Upper lobe of right lung (tissue), 1 donor: ENCODE results near the gene RNF125. TPM values are rescaled to one million over a fixed set of nuclear protein-coding genes. Genes with fewer than 3 reads are reported as not detected.

Experiments used
- ATAC-seq: fragments of 200-7000 bp; cut with Tn5 transposase; one replicate; pipeline ENCODE4 v1.9.1; 2020; ENCODE audit warnings: mild to moderate bottlenecking, moderate library complexity
- DNase-seq: peaks from one replicate; pipeline ENCODE4 v3.0.0-alpha.2; 2020
- H3K27ac ChIP-seq: fragments of 200-600 bp; one replicate; pipeline ENCODE4 v1.8.0; 2022
- H3K27me3 ChIP-seq: fragments of 200-600 bp; one replicate; pipeline ENCODE4 v1.8.0; 2022; ENCODE audit warnings: mild to moderate bottlenecking
- H3K36me3 ChIP-seq: fragments of 200-600 bp; one replicate; pipeline ENCODE4 v1.8.0; 2022
- H3K4me1 ChIP-seq: fragments of 200-600 bp; one replicate; pipeline ENCODE4 v1.8.0; 2022
- H3K4me3 ChIP-seq: fragments of 200-600 bp; one replicate; pipeline ENCODE4 v1.8.0; 2022; ENCODE audit warnings: mild to moderate bottlenecking
- H3K9me3 ChIP-seq: fragments of 200-600 bp; one replicate; pipeline ENCODE4 v1.8.0; 2022
- CTCF ChIP-seq: fragments of 200-600 bp; IDR thresholded peaks from one replicate; pipeline ENCODE4 v1.8.0; 2022; ENCODE audit warnings: antibody characterized with exemption
- intact Hi-C: fragments of 100-400 bp; cut with DNase I; formaldehyde crosslinking; loops from one replicate; pipeline ENCODE4 v1.11.0; 2022
- total RNA-seq: library from RNA; stranded (reverse); fragmentation: NEBNext Ultra II Directional; extraction: Animal tissue kit (Norgen Biotek cat#: 25700); gene quantifications from one replicate; pipeline ENCODE4 v1.2.1, GENCODE V29; 2021
- donor health status: DM: no; HTN: yes; CAD: no; lungs with severe emphysema.

The RNF125 gene
- total RNA-seq, 1 donor from 2014 or later = 6.5 TPM

GRCh38 chr18:32029558-32029957 lies 10.9 kb downstream of the RNF125 start:
- Histone ChIP-seq H3K36me3 (no peaks in the 10 kb centered on the region), H3K27ac (no peak overlapping the region), H3K4me1 (no peaks in the 10 kb centered on the region), H3K4me3 (no peak overlapping the region), H3K9me3 (no peaks in the 10 kb centered on the region), H3K27me3 (no peaks in the 10 kb centered on the region)
- no peak for ATAC-seq
- intact Hi-C loops = no loop called here
- no peak for TF ChIP-seq CTCF
- DNase-seq = no peak

- DNase-seq = no peak
- Histone ChIP-seq H3K4me3 (no peak overlapping the region), H3K36me3 (no peaks in the 10 kb centered on the region), H3K27ac (no peak overlapping the region), H3K9me3 (no peaks in the 10 kb centered on the region), H3K27me3 (no peaks in the 10 kb centered on the region), H3K4me1 (no peaks in the 10 kb centered on the region)
- intact Hi-C loops = no loop called here
- ATAC-seq = no peak
- no peak for TF ChIP-seq CTCF
Observed at GRCh38 chr18:32032609-32033008, 14.0 kb downstream of the RNF125 start.

GRCh38 chr18:32036506-32037180 lies 18.0 kb downstream of the RNF125 start:
- no peak for ATAC-seq
- TF ChIP-seq CTCF = no peak
- H3K4me1 ChIP-seq = no peaks in the 10 kb centered on the region

GRCh38 chr18:32037616-32038015 lies 19.0 kb downstream of the RNF125 start:
- Histone ChIP-seq H3K4me1 (peaks cover 3% of the 10 kb centered on the region), H3K4me3 (no peak overlapping the region), H3K27me3 (no peaks in the 10 kb centered on the region), H3K9me3 (no peaks in the 10 kb centered on the region), H3K36me3 (no peaks in the 10 kb centered on the region), H3K27ac (no peak overlapping the region)
- no peak for ATAC-seq
- no peak for DNase-seq
- intact Hi-C loops = no loop called here
- TF ChIP-seq CTCF = no peak

More at GRCh38 chr18:32036506-32037180, 18.0 kb downstream of the RNF125 start:
- H3K27me3 ChIP-seq = no peaks in the 10 kb centered on the region
- H3K4me3 ChIP-seq = no peak overlapping the region
- no peak for DNase-seq
- H3K36me3 ChIP-seq = no peaks in the 10 kb centered on the region
- H3K9me3 ChIP-seq = no peaks in the 10 kb centered on the region
- H3K27ac ChIP-seq = no peak overlapping the region
- intact Hi-C loops = no loop called here

GRCh38 chr18:32040936-32041335 lies 22.3 kb downstream of the RNF125 start:
- no peak for TF ChIP-seq CTCF
- intact Hi-C loops = no loop called here
- Histone ChIP-seq H3K27me3 (no peaks in the 10 kb centered on the region), H3K4me3 (no peak overlapping the region), H3K36me3 (no peaks in the 10 kb centered on the region), H3K9me3 (no peaks in the 10 kb centered on the region), H3K4me1 (peaks cover 9% of the 10 kb centered on the region), H3K27ac (peak overlapping the region; percentile 26)
- ATAC-seq (peak; percentile 75), DNase-seq (no peak)

GRCh38 chr18:32042337-32042736 lies 23.7 kb downstream of the RNF125 start:
- Histone ChIP-seq H3K36me3 (no peaks in the 10 kb centered on the region), H3K4me1 (peaks cover 9% of the 10 kb centered on the region), H3K9me3 (no peaks in the 10 kb centered on the region), H3K27me3 (no peaks in the 10 kb centered on the region), H3K27ac (no peak overlapping the region), H3K4me3 (no peak overlapping the region)
- peak; percentile 65 for ATAC-seq
- intact Hi-C loops = no loop called here
- no peak for DNase-seq
- TF ChIP-seq CTCF = no peak
